KMS-11 (cell line): ENCODE results near the gene PLEKHG3.

Source experiments
- H2AFZ ChIP-seq: fragments of 200-600 bp; sonication (generic); 2 replicates; pipeline ENCODE4 v1.6.1; 2016; ENCODE audit warnings: antibody characterized with exemption, mixed run types, low read depth
- H3K27ac ChIP-seq: fragments of 200-600 bp; sonication (generic); 2 replicates; pipeline ENCODE4 v1.6.1; 2016; ENCODE audit warnings: mild to moderate bottlenecking, mixed run types
- H3K27me3 ChIP-seq: fragments of 200-600 bp; sonication (generic); 2 replicates; pipeline ENCODE4 v1.6.1; 2017; ENCODE audit warnings: mild to moderate bottlenecking, low read depth, mixed run types, moderate library complexity; ENCODE audit not compliant: insufficient read depth
- H3K36me3 ChIP-seq: fragments of 200-600 bp; sonication (generic); 2 replicates; pipeline ENCODE4 v1.6.1; 2017; ENCODE audit warnings: mild to moderate bottlenecking, mixed run types; ENCODE audit not compliant: insufficient read depth
- H3K4me1 ChIP-seq: fragments of 200-600 bp; sonication (generic); 2 replicates; pipeline ENCODE4 v1.6.1; 2016; ENCODE audit warnings: mild to moderate bottlenecking, low read depth, mixed run types; ENCODE audit not compliant: poor library complexity, severe bottlenecking
- H3K4me2 ChIP-seq: fragments of 200-600 bp; sonication (generic); 2 replicates; pipeline ENCODE4 v1.7.0; 2016; ENCODE audit warnings: mild to moderate bottlenecking, mixed run types
- H3K4me3 ChIP-seq: fragments of 200-600 bp; sonication (generic); IDR thresholded peaks from 2 replicates; pipeline ENCODE4 v1.6.1; 2017; ENCODE audit warnings: low read depth, low read length, mixed read lengths; ENCODE audit not compliant: insufficient read depth
- H3K79me2 ChIP-seq: fragments of 200-600 bp; sonication (generic); 2 replicates; pipeline ENCODE4 v1.6.1; 2016; ENCODE audit warnings: low read depth, mixed run types; ENCODE audit not compliant: insufficient read depth
- H3K9ac ChIP-seq: fragments of 200-600 bp; sonication (generic); 2 replicates; pipeline ENCODE4 v1.6.1; 2016; ENCODE audit warnings: mild to moderate bottlenecking, mixed run types
- H4K20me1 ChIP-seq: fragments of 200-600 bp; sonication (generic); 2 replicates; pipeline ENCODE4 v1.6.1; 2016; ENCODE audit warnings: mild to moderate bottlenecking, mixed run types; ENCODE audit not compliant: insufficient read depth
- TF ChIP-seq, protein P1 (sequence below): fragments of 200-600 bp; sonication (generic); conservative IDR thresholded peaks from 2 replicates; pipeline ENCODE4 v1.6.1; 2017; ENCODE audit warnings: low read depth, mild to moderate bottlenecking, antibody characterized with exemption, low read length, moderate library complexity, mixed read lengths

Gene PLEKHG3

GRCh38 chr14:64770751-64771150 is 66.5 kb downstream of the PLEKHG3 start:
- Histone ChIP-seq H4K20me1 (no peaks in the 10 kb centered on the region), H3K27ac (no peak overlapping the region), H3K9ac (no peak overlapping the region), H3K4me3 (no peak overlapping the region), H3K27me3 (no peaks in the 10 kb centered on the region), H3K79me2 (no peaks in the 10 kb centered on the region), H3K4me1 (no peaks in the 10 kb centered on the region), H3K36me3 (no peaks in the 10 kb centered on the region), H3K4me2 (no peak overlapping the region), H2AFZ (no peak overlapping the region)
- TF ChIP-seq, protein P1, sequence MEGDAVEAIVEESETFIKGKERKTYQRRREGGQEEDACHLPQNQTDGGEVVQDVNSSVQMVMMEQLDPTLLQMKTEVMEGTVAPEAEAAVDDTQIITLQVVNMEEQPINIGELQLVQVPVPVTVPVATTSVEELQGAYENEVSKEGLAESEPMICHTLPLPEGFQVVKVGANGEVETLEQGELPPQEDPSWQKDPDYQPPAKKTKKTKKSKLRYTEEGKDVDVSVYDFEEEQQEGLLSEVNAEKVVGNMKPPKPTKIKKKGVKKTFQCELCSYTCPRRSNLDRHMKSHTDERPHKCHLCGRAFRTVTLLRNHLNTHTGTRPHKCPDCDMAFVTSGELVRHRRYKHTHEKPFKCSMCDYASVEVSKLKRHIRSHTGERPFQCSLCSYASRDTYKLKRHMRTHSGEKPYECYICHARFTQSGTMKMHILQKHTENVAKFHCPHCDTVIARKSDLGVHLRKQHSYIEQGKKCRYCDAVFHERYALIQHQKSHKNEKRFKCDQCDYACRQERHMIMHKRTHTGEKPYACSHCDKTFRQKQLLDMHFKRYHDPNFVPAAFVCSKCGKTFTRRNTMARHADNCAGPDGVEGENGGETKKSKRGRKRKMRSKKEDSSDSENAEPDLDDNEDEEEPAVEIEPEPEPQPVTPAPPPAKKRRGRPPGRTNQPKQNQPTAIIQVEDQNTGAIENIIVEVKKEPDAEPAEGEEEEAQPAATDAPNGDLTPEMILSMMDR, result no peak

DNA sequence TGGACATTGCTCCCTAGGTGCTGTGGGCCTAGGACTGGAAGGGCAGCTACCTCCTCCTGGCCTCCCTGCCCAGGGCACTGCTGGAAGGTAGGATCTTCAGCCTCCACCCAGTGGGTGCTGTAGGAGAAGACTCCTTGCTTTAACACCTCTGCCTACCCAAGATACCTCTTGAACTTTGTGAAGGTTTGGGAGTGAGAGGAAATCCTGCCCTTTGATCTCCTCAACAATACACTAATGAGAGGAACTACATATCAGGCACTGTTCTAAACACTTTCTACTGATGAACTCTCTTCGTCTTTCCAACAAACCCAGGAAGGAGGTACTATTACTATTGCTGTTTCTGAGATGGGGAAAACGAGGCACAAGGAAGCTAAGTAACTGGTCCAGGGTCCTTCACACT is 66.9 kb downstream of the PLEKHG3 start:
- H3K27me3 ChIP-seq, result no peaks in the 10 kb centered on the region
- no peaks in the 10 kb centered on the region for H3K36me3 ChIP-seq
- no peak overlapping the region for H3K4me2 ChIP-seq
- no peak overlapping the region for H3K9ac ChIP-seq
- no peaks in the 10 kb centered on the region for H3K79me2 ChIP-seq
- TF ChIP-seq, protein P1, result no peak
- no peak overlapping the region for H3K27ac ChIP-seq
- no peaks in the 10 kb centered on the region for H4K20me1 ChIP-seq
- no peak overlapping the region for H2AFZ ChIP-seq
- no peak overlapping the region for H3K4me3 ChIP-seq
- H3K4me1 ChIP-seq, result no peaks in the 10 kb centered on the region

GRCh38 chr14:64772397-64772950 is 68.2 kb downstream of the PLEKHG3 start:
- no peak overlapping the region for H3K4me2 ChIP-seq
- no peaks in the 10 kb centered on the region for H3K27me3 ChIP-seq
- H3K4me1 ChIP-seq, result no peaks in the 10 kb centered on the region
- H2AFZ ChIP-seq, result no peak overlapping the region
- no peak overlapping the region for H3K4me3 ChIP-seq
- TF ChIP-seq, protein P1, result no peak
- no peaks in the 10 kb centered on the region for H3K36me3 ChIP-seq
- no peaks in the 10 kb centered on the region for H3K79me2 ChIP-seq
- no peak overlapping the region for H3K9ac ChIP-seq
- no peak overlapping the region for H3K27ac ChIP-seq
- H4K20me1 ChIP-seq, result no peaks in the 10 kb centered on the region

- Histone ChIP-seq H3K9ac (no peak overlapping the region), H4K20me1 (no peaks in the 10 kb centered on the region), H3K79me2 (no peaks in the 10 kb centered on the region), H3K4me1 (no peaks in the 10 kb centered on the region), H3K36me3 (no peaks in the 10 kb centered on the region), H3K27me3 (no peaks in the 10 kb centered on the region), H3K4me2 (no peak overlapping the region), H2AFZ (no peak overlapping the region), H3K27ac (no peak overlapping the region), H3K4me3 (no peak overlapping the region)
- TF ChIP-seq, protein P1, result no peak
Observed at GRCh38 chr14:64773046-64773445, 68.8 kb downstream of the PLEKHG3 start.
